ENCODE measurements around the gene ZNF19. TPM values are rescaled to one million over a fixed set of nuclear protein-coding genes. Genes with fewer than 3 reads are reported as not detected.

The ZNF19 gene
- total and polyA plus RNA-seq, 3 experiments from 2014 or later = 1.5 to 3.1 (median 3.1) TPM

GRCh38 chr16:71459510-71459909 is 29.6 kb downstream of the ZNF19 start:
- no peak overlapping the region for H3K27ac ChIP-seq (ENCODE audit: low read depth, low read length)
- CTCF ChIA-PET = no interaction called here
- no peak for DNase-seq
- H3K27ac Mint-ChIP-seq = peak overlapping the region in 2 of 8 donors; percentile 50 to 65
- no peaks in the 10 kb centered on the region for H3K27me3 ChIP-seq (ENCODE audit: insufficient read depth, low read length, poor library complexity, severe bottlenecking)
- H3K27me3 Mint-ChIP-seq = no peaks in the 10 kb centered on the region
- peaks cover 18 to 41% (median 32%) of the 10 kb centered on the region in 3 donors for H3K4me1 Mint-ChIP-seq
- H3K4me1 ChIP-seq (ENCODE audit: insufficient read depth, low read length) = peaks cover 9% of the 10 kb centered on the region
- H3K9me3 Mint-ChIP-seq = peaks cover 0 to 3% (median 0%) of the 10 kb centered on the region in 5 donors
- POLR2A ChIA-PET = no interaction called here
- no peaks in the 10 kb centered on the region for H3K9me3 ChIP-seq (ENCODE audit: low read length)
- H3K36me3 ChIP-seq (ENCODE audit: insufficient read depth, low read length) = no peaks in the 10 kb centered on the region
- no peak overlapping the region for H3K4me3 ChIP-seq (ENCODE audit: low read length)
- peaks cover 11 to 32% (median 18%) of the 10 kb centered on the region in 3 donors for H3K36me3 Mint-ChIP-seq
- H3K4me3 Mint-ChIP-seq = peak overlapping the region in 2 of 7 donors; percentile 62 to 65

DNA sequence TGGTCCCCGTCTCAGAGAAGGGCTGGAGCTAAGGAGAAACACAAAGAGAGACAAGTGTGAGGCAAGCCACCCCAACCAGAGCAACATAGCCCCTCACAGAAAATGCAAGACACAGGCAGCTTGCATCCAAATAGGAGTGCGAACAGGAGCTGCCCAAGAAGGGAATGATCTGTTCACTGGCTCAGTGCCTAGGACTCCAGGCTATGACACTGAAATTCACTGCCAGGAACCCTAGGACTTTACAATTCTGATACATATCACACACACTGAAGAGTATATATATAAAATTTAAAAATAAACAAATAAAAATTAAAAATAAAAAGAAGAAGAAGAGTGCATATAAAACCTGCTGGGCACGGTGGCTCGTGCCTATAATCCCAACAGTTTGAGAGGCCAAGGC is 32.3 kb downstream of the ZNF19 start:
- peaks cover 7 to 21% (median 8%) of the 10 kb centered on the region in 5 donors for H3K9me3 Mint-ChIP-seq
- H3K27me3 Mint-ChIP-seq = no peaks in the 10 kb centered on the region
- DNase-seq = no peak
- Histone ChIP-seq H3K9me3 (ENCODE audit: low read length) (peaks cover 4% of the 10 kb centered on the region), H3K36me3 (ENCODE audit: insufficient read depth, low read length) (peaks cover 23% of the 10 kb centered on the region), H3K4me3 (ENCODE audit: low read length) (no peak overlapping the region), H3K27ac (ENCODE audit: low read depth, low read length) (no peak overlapping the region), H3K27me3 (ENCODE audit: insufficient read depth, low read length, poor library complexity, severe bottlenecking) (no peaks in the 10 kb centered on the region), H3K4me1 (ENCODE audit: insufficient read depth, low read length) (peaks cover 5% of the 10 kb centered on the region)
- H3K27ac Mint-ChIP-seq = no peak overlapping the region
- no peak overlapping the region for H3K4me3 Mint-ChIP-seq
- peaks cover 32 to 55% (median 45%) of the 10 kb centered on the region in 3 donors for H3K36me3 Mint-ChIP-seq
- H3K4me1 Mint-ChIP-seq = peaks cover 8 to 25% (median 20%) of the 10 kb centered on the region in 3 donors
- POLR2A ChIA-PET = no interaction called here
- CTCF ChIA-PET = no interaction called here

- POLR2A ChIA-PET = no interaction called here
- CTCF ChIA-PET = interaction anchor here (0.6 kb wide), 1 partner anchor 40 kb away, joined by 3 read pairs; no protein-coding TSS in a partner anchor
- peaks cover 31 to 58% (median 45%) of the 10 kb centered on the region in 5 donors for H3K9me3 Mint-ChIP-seq
Measured at GRCh38 chr16:71453036-71453435, 36.1 kb downstream of the ZNF19 start.

DNA sequence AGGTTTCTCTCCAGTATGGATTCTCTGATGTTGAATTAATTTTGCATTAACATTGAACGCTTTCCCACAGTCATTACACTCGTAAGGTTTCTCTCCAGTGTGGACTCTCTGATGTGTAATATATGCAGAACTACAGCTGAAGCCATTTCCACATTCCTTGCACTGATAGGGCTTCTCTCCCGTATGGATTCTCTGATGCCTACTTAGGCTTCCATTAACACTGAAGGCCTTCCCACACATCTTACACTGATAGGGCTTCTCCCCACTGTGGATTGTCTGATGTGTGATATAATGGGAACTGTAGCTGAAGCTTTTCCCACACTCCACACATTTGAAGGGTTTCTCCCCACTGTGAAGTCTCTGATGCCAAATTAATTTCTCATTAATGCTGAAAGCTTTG is 40.1 kb downstream of the ZNF19 start:
- Mint-ChIP-seq H3K4me1 (no peaks in the 10 kb centered on the region), H3K27ac (no peak overlapping the region), H3K27me3 (peaks cover 0 to 4% of the 10 kb centered on the region in 2 donors), H3K9me3 (peaks cover 44 to 91% (median 83%) of the 10 kb centered on the region in 5 donors), H3K4me3 (peak overlapping the region in 1 of 7 donors; percentile 65), H3K36me3 (peaks cover 39 to 69% (median 68%) of the 10 kb centered on the region in 3 donors)
- H3K4me1 ChIP-seq (ENCODE audit: insufficient read depth, low read length) = no peaks in the 10 kb centered on the region
- DNase-seq = no peak
- CTCF ChIA-PET = no interaction called here
- no peak overlapping the region for H3K4me3 ChIP-seq (ENCODE audit: low read length)
- H3K27me3 ChIP-seq (ENCODE audit: insufficient read depth, low read length, poor library complexity, severe bottlenecking) = no peaks in the 10 kb centered on the region
- H3K27ac ChIP-seq (ENCODE audit: low read depth, low read length) = no peak overlapping the region
- POLR2A ChIA-PET = no interaction called here
- peaks cover 57% of the 10 kb centered on the region for H3K36me3 ChIP-seq (ENCODE audit: insufficient read depth, low read length)
- H3K9me3 ChIP-seq (ENCODE audit: low read length) = peaks cover 37% of the 10 kb centered on the region

More at GRCh38 chr16:71453036-71453435, 36.1 kb downstream of the ZNF19 start:
- H3K9me3 ChIP-seq (ENCODE audit: low read length) = peaks cover 25% of the 10 kb centered on the region
- H3K36me3 Mint-ChIP-seq = peaks cover 53 to 89% (median 81%) of the 10 kb centered on the region in 3 donors
- no peak overlapping the region for H3K27ac ChIP-seq (ENCODE audit: low read depth, low read length)
- peaks cover 58% of the 10 kb centered on the region for H3K36me3 ChIP-seq (ENCODE audit: insufficient read depth, low read length)
- H3K4me1 Mint-ChIP-seq = no peaks in the 10 kb centered on the region
- no peak overlapping the region for H3K4me3 ChIP-seq (ENCODE audit: low read length)
- H3K4me3 Mint-ChIP-seq = no peak overlapping the region
- H3K27me3 Mint-ChIP-seq = peaks cover 0 to 4% of the 10 kb centered on the region in 2 donors
- no peak overlapping the region for H3K27ac Mint-ChIP-seq
- H3K27me3 ChIP-seq (ENCODE audit: insufficient read depth, low read length, poor library complexity, severe bottlenecking) = no peaks in the 10 kb centered on the region
- H3K4me1 ChIP-seq (ENCODE audit: insufficient read depth, low read length) = no peaks in the 10 kb centered on the region
- DNase-seq = no peak

GRCh38 chr16:71448274-71448866 is 40.8 kb downstream of the ZNF19 start:
- Histone ChIP-seq H3K9me3 (ENCODE audit: low read length) (peaks cover 37% of the 10 kb centered on the region), H3K36me3 (ENCODE audit: insufficient read depth, low read length) (peaks cover 51% of the 10 kb centered on the region)

GRCh38 chr16:71443714-71444113 is 45.4 kb downstream of the ZNF19 start:
- Histone ChIP-seq H3K9me3 (ENCODE audit: low read length) (peaks cover 18% of the 10 kb centered on the region), H3K27ac (ENCODE audit: low read depth, low read length) (no peak overlapping the region), H3K27me3 (ENCODE audit: insufficient read depth, low read length, poor library complexity, severe bottlenecking) (no peaks in the 10 kb centered on the region), H3K36me3 (ENCODE audit: insufficient read depth, low read length) (peaks cover 7% of the 10 kb centered on the region), H3K4me1 (ENCODE audit: insufficient read depth, low read length) (no peaks in the 10 kb centered on the region), H3K4me3 (ENCODE audit: low read length) (no peak overlapping the region)
- POLR2A ChIA-PET = no interaction called here
- CTCF ChIA-PET = no interaction called here
- no peaks in the 10 kb centered on the region for H3K4me1 Mint-ChIP-seq
- H3K27ac Mint-ChIP-seq = no peak overlapping the region
- H3K36me3 Mint-ChIP-seq = peaks cover 0 to 16% (median 15%) of the 10 kb centered on the region in 3 donors
- H3K4me3 Mint-ChIP-seq = no peak overlapping the region
- no peak for DNase-seq
- peaks cover 2 to 14% of the 10 kb centered on the region in 2 donors for H3K27me3 Mint-ChIP-seq
- peaks cover 13 to 50% (median 43%) of the 10 kb centered on the region in 5 donors for H3K9me3 Mint-ChIP-seq

More at GRCh38 chr16:71448274-71448866, 40.8 kb downstream of the ZNF19 start:
- Histone ChIP-seq H3K4me1 (ENCODE audit: insufficient read depth, low read length) (no peaks in the 10 kb centered on the region), H3K4me3 (ENCODE audit: low read length) (no peak overlapping the region), H3K27me3 (ENCODE audit: insufficient read depth, low read length, poor library complexity, severe bottlenecking) (no peaks in the 10 kb centered on the region), H3K27ac (ENCODE audit: low read depth, low read length) (no peak overlapping the region)
- ChIA-PET CTCF (interaction anchor here (1.2 kb wide), 1 partner anchor 51 kb away, joined by 3 read pairs; no protein-coding TSS in a partner anchor), POLR2A (no interaction called here)
- H3K36me3 Mint-ChIP-seq = peaks cover 37 to 63% (median 62%) of the 10 kb centered on the region in 3 donors
- H3K27me3 Mint-ChIP-seq = peaks cover 0 to 4% of the 10 kb centered on the region in 2 donors
- peaks cover 44 to 92% (median 85%) of the 10 kb centered on the region in 5 donors for H3K9me3 Mint-ChIP-seq
- no peak for DNase-seq
- no peak overlapping the region for H3K27ac Mint-ChIP-seq
- H3K4me1 Mint-ChIP-seq = no peaks in the 10 kb centered on the region
- H3K4me3 Mint-ChIP-seq = no peak overlapping the region

DNA sequence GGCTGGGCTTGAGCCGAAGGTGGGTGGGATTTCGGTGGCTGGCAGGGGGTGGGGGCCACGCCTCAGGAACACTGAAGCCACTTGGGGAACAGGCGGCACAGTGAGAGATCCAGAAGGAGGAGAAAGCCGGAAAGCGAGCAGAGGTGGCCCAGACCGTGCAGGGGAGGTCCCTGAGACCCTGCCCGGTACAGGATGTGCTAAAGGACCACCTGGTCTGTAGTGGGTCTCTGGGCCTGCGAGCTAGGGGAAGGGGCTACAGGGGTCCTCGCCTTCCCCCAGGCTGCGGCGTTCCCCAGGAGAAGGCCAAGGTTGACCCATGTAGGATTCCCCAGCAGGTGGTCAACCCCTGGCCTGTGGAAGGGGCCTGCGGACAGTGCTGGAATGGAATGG is 47.1 kb downstream of the ZNF19 start, which contains the start of gene TLE7:
Gene TLE7 (minus strand): TSS at position 4 of the 390 bp plus-strand sequence. CDS start 8,730 bp downstream, outside the sequence.
- Histone ChIP-seq H3K36me3 (ENCODE audit: insufficient read depth, low read length) (no peaks in the 10 kb centered on the region), H3K27ac (ENCODE audit: low read depth, low read length) (no peak within 1 kb of the TSS), H3K27me3 (ENCODE audit: insufficient read depth, low read length, poor library complexity, severe bottlenecking) (no peaks in the 10 kb centered on the region), H3K9me3 (ENCODE audit: low read length) (peaks cover 4% of the 10 kb centered on the region), H3K4me1 (ENCODE audit: insufficient read depth, low read length) (no peaks in the 10 kb centered on the region), H3K4me3 (ENCODE audit: low read length) (no peak within 1 kb of the TSS)
- H3K4me1 Mint-ChIP-seq = no peaks in the 10 kb centered on the region
- POLR2A ChIA-PET = no interaction called here
- H3K9me3 Mint-ChIP-seq = peaks cover 7 to 33% (median 27%) of the 10 kb centered on the region in 5 donors
- peaks cover 9 to 22% of the 10 kb centered on the region in 2 donors for H3K27me3 Mint-ChIP-seq
- no peak for DNase-seq
- H3K36me3 Mint-ChIP-seq = peaks cover 0 to 6% (median 1%) of the 10 kb centered on the region in 3 donors
- H3K27ac Mint-ChIP-seq = no peak within 1 kb of the TSS
- peak within 1 kb of the TSS in 1 of 7 donors; percentile 11 for H3K4me3 Mint-ChIP-seq
- CTCF ChIA-PET = no interaction called here

- H3K9me3 Mint-ChIP-seq = peaks cover 7 to 27% (median 23%) of the 10 kb centered on the region in 5 donors
- Histone ChIP-seq H3K27ac (ENCODE audit: low read depth, low read length) (no peak overlapping the region), H3K9me3 (ENCODE audit: low read length) (peaks cover 3% of the 10 kb centered on the region), H3K4me1 (ENCODE audit: insufficient read depth, low read length) (no peaks in the 10 kb centered on the region), H3K36me3 (ENCODE audit: insufficient read depth, low read length) (no peaks in the 10 kb centered on the region), H3K27me3 (ENCODE audit: insufficient read depth, low read length, poor library complexity, severe bottlenecking) (no peaks in the 10 kb centered on the region), H3K4me3 (ENCODE audit: low read length) (no peak overlapping the region)
- H3K27ac Mint-ChIP-seq = no peak overlapping the region
- ChIA-PET CTCF (no interaction called here), POLR2A (no interaction called here)
- no peaks in the 10 kb centered on the region for H3K4me1 Mint-ChIP-seq
- peaks cover 9 to 26% of the 10 kb centered on the region in 2 donors for H3K27me3 Mint-ChIP-seq
- no peak overlapping the region for H3K4me3 Mint-ChIP-seq
- DNase-seq = peak in 1 of 5 donors; percentile 19
- peaks cover 0 to 6% (median 1%) of the 10 kb centered on the region in 3 donors for H3K36me3 Mint-ChIP-seq
Measured at GRCh38 chr16:71441348-71442050, 47.6 kb downstream of the ZNF19 start.

Measured in CD8-positive, alpha-beta memory T cell (primary cell).